Activated B cell treated with CpG ODN at 0.5 μM for 24 hours (primary cell): ENCODE measurements around the gene HDAC4. TPM values are rescaled to one million over a fixed set of nuclear protein-coding genes. Genes with fewer than 3 reads are reported as not detected.

Experiments used
- ATAC-seq: fragments of 200-7000 bp; cut with Tn5 transposase; one replicate; pipeline ENCODE4 v1.10.0; 2021; ENCODE audit warnings: low read depth, mild to moderate bottlenecking, moderate library complexity
- CTCF ChIA-PET: fragments of 350-600 bp; sonication (Branson Sonifier 250); formaldehyde crosslinking; loops from one replicate; lab custom pipeline; 2021; ENCODE audit warnings: antibody characterized with exemption; lab: Charles Lee
- POLR2A ChIA-PET: fragments of 350-600 bp; sonication (Branson Sonifier 250); formaldehyde crosslinking; loops from one replicate; lab custom pipeline; 2021; ENCODE audit warnings: antibody characterized with exemption; lab: Charles Lee
- DNase-seq: peaks from one replicate; pipeline ENCODE4 v3.0.0; 2022
- H3K27ac Mint-ChIP-seq: one replicate; pipeline ENCODE4 v1.8.0; 2020; ENCODE audit warnings: mixed read lengths
- H3K27me3 Mint-ChIP-seq: one replicate; pipeline ENCODE4 v1.8.0; 2021; ENCODE audit warnings: mixed read lengths
- H3K36me3 Mint-ChIP-seq: one replicate; pipeline ENCODE4 v1.8.0; 2021; ENCODE audit warnings: low read depth, mixed read lengths
- H3K4me1 Mint-ChIP-seq: one replicate; pipeline ENCODE4 v1.8.0; 2021; ENCODE audit warnings: mixed read lengths
- H3K4me3 Mint-ChIP-seq: one replicate; pipeline ENCODE4 v1.8.0; 2020; ENCODE audit warnings: mild to moderate bottlenecking, mixed read lengths
- H3K9me3 Mint-ChIP-seq: one replicate; pipeline ENCODE4 v1.8.0; 2020; ENCODE audit warnings: mixed read lengths
- intact Hi-C: fragments of 100-400 bp; cut with micrococcal nuclease; formaldehyde crosslinking; loops from one replicate; pipeline ENCODE4 v1.15.1; 2024
- total RNA-seq: library from RNA; stranded (reverse); gene quantifications from 2 replicates; pipeline ENCODE4 v1.2.3, GENCODE V29; 2022
- TF ChIP-seq, protein P1 (sequence below): fragments of 200-600 bp; IDR thresholded peaks from one replicate; pipeline ENCODE4 v1.8.0; 2022; ENCODE audit warnings: antibody characterized with exemption, mild to moderate bottlenecking

The HDAC4 gene
- total RNA-seq, 1 donor from 2014 or later = 31.9 TPM

DNA sequence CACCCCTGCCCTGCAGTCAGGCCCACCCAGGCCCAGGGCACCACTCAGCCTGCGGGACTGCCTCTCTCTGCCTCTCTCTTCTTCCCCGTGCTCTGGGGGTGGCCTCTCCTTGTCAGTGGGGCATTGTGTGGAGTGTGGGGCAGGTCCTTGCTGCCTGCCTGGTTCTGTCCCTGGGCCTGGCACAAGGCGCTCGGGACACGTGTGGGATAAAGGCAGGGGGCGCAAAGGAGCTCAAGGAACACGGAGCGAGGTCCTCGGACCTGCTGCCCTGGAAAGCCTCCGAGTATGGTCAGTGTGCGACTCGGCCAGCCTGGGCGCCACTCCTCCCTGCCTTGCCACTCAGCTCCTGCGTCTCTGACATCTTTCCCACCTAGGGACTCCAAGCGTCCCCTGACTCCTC, 262.2 kb downstream of the HDAC4 start:
- intact Hi-C loops = loop anchor here (10.0 kb wide), 1 partner anchor 1006 kb away; the partner anchor contains the start of gene OTOS
- Mint-ChIP-seq H3K27ac (no peak overlapping the region), H3K27me3 (no peaks in the 10 kb centered on the region), H3K36me3 (peaks cover 70% of the 10 kb centered on the region), H3K4me3 (no peak overlapping the region), H3K4me1 (no peaks in the 10 kb centered on the region), H3K9me3 (no peaks in the 10 kb centered on the region)
- CTCF ChIA-PET = no interaction called here
- TF ChIP-seq, protein P1, sequence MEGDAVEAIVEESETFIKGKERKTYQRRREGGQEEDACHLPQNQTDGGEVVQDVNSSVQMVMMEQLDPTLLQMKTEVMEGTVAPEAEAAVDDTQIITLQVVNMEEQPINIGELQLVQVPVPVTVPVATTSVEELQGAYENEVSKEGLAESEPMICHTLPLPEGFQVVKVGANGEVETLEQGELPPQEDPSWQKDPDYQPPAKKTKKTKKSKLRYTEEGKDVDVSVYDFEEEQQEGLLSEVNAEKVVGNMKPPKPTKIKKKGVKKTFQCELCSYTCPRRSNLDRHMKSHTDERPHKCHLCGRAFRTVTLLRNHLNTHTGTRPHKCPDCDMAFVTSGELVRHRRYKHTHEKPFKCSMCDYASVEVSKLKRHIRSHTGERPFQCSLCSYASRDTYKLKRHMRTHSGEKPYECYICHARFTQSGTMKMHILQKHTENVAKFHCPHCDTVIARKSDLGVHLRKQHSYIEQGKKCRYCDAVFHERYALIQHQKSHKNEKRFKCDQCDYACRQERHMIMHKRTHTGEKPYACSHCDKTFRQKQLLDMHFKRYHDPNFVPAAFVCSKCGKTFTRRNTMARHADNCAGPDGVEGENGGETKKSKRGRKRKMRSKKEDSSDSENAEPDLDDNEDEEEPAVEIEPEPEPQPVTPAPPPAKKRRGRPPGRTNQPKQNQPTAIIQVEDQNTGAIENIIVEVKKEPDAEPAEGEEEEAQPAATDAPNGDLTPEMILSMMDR = no peak
- ATAC-seq (no peak), DNase-seq (no peak)
- POLR2A ChIA-PET = no interaction called here

DNA sequence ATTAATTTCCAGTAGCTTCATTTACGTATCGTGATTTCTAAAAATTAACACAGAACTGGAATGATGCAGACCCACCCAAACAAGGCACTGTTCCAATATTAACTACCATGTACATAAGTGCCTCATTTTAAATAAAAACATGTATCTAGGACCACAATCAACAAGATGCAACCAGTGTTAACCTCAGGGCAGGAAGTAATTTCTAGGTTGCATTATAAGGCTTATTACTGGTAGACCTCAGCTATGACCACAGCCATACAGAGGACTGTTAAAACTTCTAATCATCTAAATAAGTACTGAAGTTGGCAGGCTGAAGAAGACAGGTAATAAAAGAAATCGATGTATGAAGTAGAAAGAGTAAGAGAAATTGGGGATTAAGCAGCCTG, 262.9 kb downstream of the HDAC4 start:
- intact Hi-C loops = loop anchor here (10.0 kb wide), 1 partner anchor 1007 kb away; the partner anchor contains the start of gene OTOS
- ChIA-PET CTCF (no interaction called here), POLR2A (no interaction called here)
- Mint-ChIP-seq H3K36me3 (peaks cover 71% of the 10 kb centered on the region), H3K9me3 (no peaks in the 10 kb centered on the region), H3K27me3 (no peaks in the 10 kb centered on the region), H3K27ac (no peak overlapping the region), H3K4me3 (no peak overlapping the region), H3K4me1 (no peaks in the 10 kb centered on the region)
- TF ChIP-seq, protein P1 = no peak
- ATAC-seq (no peak), DNase-seq (no peak)

DNA sequence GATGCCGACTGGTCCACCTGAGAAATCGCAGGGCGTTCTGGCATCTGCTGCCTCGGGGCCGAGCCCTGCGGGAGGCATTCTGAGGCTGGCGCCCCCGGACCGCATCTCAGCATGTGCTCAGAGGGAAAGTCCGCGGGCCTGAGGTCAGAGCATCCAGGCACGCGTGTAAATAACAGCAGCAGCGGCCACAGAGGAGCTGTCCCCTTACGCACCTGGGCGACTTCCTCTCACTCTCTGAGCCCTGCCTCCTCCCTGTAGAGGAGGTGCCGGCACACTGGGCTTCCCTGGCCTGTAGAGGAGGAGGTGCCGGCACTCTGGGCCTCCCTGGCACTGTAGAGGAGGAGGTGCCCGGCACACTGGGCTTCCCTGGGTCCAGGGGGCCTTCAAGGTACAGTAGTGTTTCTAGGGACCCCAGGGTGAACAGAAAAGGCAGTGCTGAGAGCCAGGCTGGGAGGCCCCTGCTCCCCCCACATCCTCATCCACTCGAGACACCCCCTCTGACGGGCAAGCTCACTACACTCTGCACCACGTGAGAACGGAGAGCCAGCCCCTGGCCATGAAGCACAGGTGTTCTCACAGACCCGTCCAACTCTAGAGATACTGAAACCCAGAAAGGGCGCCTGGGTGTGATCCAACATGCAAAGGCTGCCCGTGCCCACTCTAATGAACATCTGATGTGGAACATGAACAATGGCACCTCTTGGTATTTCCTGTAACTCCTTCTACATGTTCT, 263.5 kb downstream of the HDAC4 start:
- ATAC-seq (no peak), DNase-seq (no peak)
- no peaks in the 10 kb centered on the region for H3K4me1 Mint-ChIP-seq
- no peak overlapping the region for H3K4me3 Mint-ChIP-seq
- intact Hi-C loops = loop anchor here (10.0 kb wide), 1 partner anchor 1007 kb away; the partner anchor contains the start of gene OTOS
- TF ChIP-seq, protein P1 = no peak
- no peaks in the 10 kb centered on the region for H3K9me3 Mint-ChIP-seq
- H3K27ac Mint-ChIP-seq = no peak overlapping the region
- CTCF ChIA-PET = no interaction called here
- H3K36me3 Mint-ChIP-seq = peaks cover 75% of the 10 kb centered on the region
- POLR2A ChIA-PET = no interaction called here
- no peaks in the 10 kb centered on the region for H3K27me3 Mint-ChIP-seq

DNA sequence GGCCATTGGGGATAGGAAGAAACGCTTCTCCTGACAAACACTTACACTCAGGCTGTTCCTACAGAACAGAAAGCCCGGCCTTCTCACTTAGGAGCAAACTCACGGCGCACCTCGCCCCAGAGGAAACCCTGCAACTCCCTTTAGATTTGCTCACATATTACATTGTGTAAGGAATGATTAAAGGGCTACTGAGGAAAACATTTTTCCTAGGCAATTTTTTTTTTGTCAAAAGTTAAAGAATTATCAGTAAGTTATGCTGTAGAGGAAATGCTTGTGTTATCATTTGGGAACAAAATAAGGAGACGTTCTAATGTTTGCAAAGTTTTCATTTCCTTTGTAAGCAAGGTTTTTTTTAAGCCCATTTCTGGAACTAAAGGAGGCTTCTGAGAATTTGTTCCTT, 264.1 kb downstream of the HDAC4 start:
- CTCF ChIA-PET = no interaction called here
- H3K27ac Mint-ChIP-seq = no peak overlapping the region
- H3K27me3 Mint-ChIP-seq = no peaks in the 10 kb centered on the region
- DNase-seq (no peak), ATAC-seq (no peak)
- TF ChIP-seq, protein P1 = no peak
- no peaks in the 10 kb centered on the region for H3K9me3 Mint-ChIP-seq
- intact Hi-C loops = loop anchor here (10.0 kb wide), 1 partner anchor 1008 kb away; the partner anchor contains the start of gene OTOS
- H3K36me3 Mint-ChIP-seq = peaks cover 75% of the 10 kb centered on the region
- POLR2A ChIA-PET = no interaction called here
- no peaks in the 10 kb centered on the region for H3K4me1 Mint-ChIP-seq
- H3K4me3 Mint-ChIP-seq = no peak overlapping the region

DNA sequence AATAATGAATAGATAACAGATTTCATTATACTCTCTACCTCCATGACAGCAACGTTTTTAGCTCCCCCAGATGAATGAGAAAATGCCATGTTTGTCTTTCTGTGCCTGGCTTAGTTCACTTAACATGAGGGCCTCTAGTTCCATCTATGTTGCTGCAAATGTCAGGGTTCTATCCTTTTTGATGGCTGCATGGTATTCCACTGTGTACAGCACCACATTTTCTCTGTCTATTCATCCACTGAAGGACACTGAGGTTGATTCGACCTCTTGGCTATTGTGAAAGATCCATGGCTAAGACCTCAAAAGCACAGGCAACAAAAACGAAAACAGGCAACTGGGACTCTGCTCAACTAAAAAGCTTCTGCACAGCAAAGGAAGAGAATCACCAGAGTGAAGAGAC, 264.6 kb downstream of the HDAC4 start:
- no peaks in the 10 kb centered on the region for H3K4me1 Mint-ChIP-seq
- H3K4me3 Mint-ChIP-seq = no peak overlapping the region
- DNase-seq (no peak), ATAC-seq (no peak)
- H3K36me3 Mint-ChIP-seq = peaks cover 75% of the 10 kb centered on the region
- TF ChIP-seq, protein P1 = no peak
- no peaks in the 10 kb centered on the region for H3K27me3 Mint-ChIP-seq
- intact Hi-C loops = loop anchor here (10.0 kb wide), 1 partner anchor 1009 kb away; the partner anchor contains the start of gene OTOS
- no peak overlapping the region for H3K27ac Mint-ChIP-seq
- no peaks in the 10 kb centered on the region for H3K9me3 Mint-ChIP-seq
- POLR2A ChIA-PET = no interaction called here
- CTCF ChIA-PET = no interaction called here
